GM04504 (cell line): ENCODE data around the gene EFHD2.
"Not testable (repeated sequence)": the region's sequence is repeated elsewhere in the genome, so short reads cannot be mapped to it uniquely, and the experiment has no call there.

Source experiments
- DNase-seq: peaks from one replicate; pipeline ENCODE4 v3.0.0-alpha.2; 2012; ENCODE audit warnings: low read depth

Gene EFHD2

DNA sequence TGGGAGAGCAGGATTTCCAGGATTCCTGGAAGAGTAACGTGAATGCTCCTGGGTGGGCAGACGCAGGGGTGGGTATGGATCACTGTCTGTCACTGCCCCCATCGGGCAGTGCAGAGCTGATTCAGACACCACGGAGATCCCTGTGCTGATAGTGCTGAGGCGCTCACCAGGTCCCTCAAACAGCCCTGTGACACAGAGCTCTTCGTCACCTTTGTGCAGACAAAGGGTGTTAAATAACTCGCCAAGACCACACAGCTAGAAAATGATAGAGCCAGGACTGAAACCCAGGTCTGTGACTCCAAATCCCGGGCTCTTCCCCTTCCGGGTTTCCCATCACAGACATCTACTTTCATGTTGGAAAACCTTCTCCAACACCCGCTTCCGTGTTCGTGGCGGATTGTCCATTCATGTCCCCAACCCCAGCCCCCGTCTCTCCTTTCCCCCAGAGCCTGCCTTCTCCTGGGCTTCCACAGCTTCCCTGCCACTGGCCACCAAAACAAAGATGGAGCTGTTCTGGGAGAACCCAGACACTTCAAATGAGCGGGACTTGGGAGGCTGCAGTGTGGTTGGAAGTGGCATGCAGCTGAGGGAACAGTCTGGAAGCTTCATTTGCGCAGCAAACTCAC is 2.6 kb downstream of the EFHD2 start:
- DNase-seq = no peak

DNA sequence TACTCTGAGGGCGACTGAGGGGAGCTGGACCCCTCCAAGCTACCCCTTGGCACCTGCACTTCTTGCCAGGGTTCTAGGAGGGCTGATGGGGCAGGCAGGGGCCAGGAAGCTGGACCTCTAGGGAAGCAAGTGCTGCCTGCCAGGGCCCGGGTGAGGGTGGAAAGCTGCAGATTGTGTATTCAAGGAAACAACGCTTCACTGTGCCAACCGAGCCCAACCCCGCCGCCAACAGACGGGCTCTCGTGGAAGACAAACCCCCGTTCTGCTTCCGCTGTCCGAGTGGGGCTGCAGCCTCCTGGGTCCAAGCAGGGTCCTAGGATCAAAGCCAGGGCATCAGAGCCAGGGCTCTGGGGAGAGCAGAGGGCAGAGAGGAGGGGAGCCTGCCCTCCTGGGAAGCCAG is 3.2 kb downstream of the EFHD2 start:
- no peak for DNase-seq

DNA sequence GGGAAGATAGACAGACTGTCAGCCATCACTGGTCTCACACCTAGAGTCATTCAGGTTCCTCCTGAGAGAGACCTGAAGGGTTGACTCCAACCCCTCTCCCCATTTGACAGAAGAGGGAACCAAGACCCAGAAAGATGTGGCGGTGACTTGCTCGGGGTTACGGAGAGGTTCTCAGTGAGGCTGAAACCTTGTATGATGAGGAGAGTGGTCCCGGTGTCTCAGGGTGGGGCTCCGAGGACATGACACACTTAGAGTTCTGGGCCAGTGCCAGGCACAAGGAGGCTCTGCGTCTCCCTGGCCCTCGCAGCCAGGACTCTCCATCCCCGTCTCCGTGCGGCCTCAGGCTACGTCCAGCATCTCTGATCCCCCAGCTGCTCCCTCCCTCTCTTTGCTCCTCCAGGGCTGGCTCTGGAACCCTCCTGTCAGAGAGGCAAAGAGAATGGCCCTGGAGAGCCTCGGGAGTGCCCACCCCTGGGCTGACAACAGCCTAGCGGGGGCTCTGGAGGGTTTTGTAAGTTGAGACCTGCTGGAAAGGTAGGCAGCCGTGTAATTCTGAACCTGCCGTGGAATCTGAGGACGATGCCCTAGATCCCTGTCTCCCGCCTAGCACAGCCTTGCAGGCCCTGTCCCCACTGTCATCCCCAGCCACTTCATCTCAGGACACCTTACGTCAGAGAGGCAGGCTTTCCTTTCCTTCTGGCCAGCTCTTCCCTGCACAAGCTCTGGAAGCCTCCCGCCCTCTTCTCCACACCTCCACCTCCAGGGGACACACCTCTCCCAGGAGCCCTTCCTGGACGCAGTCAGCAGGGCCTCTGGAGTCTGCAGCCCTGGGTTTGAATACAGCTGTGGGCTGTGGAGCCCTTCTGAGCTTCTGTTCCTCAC is 4.1 kb downstream of the EFHD2 start:
- DNase-seq = no peak

DNA sequence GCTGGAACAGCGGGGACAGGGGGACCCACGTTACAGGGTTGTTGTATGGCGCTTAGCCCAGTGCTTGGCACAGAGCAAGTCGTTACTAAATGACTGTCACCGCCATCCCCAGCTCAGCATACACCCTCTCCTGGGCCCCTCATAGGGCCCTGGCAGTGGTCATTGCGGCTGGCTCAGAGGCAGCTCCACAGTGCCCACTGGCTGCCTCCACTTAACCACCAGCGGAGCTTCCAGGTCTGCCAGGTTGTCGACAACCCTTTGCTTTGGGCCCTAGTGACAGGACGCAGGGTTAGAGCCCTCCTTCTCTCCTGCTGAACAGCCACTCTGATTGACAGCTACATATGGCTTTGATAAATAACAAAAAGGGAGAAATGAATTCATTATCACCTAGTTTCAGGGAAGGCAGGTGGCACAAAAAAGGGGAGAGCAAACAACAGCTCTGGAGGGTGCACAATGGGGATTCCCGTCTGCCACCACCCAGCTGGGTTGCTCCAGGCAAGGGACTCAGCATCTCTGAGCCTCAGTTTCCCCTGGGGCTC is 4.8 kb downstream of the EFHD2 start:
- DNase-seq = no peak

DNA sequence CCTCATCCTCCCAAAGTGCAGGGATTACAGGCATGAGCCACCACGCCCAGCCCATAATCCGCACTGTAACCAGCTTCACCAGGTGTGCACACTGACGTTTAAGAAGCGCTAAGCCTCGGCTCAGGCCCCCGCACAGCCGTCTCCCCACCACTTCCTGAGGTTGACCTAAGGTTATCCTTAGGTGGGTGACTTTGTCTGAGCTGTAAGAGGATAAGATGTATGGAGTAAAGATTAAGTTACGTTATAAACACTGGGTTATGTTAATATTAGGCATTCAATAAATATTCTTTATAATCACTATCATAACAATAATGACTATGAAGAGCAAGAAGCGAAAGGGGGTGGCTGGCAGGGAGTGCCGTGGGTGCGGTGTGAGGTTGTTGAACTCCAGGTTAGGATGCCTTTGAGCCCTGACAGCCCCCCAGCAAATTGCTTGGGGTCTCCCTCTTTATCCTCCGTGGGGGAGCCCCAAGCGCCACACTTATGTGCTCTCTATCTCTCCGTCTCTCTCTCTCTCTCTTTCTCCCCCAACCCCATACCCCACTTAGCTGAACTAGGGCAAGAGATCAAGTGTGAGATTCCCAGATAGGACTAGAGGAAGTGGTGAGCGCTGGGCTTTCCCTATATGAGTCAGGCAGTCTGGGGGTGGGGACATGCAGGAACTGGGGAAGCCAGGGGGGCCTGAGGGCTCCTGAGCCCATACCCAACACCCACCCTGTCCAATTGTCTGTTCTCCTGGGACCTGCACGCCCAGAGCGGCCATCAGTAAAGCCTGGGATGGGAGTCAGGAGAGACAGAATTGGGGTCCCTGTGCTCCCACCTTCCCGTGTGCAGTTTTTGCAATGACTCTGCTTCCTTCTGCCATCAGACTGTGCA is 7.6 kb downstream of the EFHD2 start:
- DNase-seq = no peak

DNA sequence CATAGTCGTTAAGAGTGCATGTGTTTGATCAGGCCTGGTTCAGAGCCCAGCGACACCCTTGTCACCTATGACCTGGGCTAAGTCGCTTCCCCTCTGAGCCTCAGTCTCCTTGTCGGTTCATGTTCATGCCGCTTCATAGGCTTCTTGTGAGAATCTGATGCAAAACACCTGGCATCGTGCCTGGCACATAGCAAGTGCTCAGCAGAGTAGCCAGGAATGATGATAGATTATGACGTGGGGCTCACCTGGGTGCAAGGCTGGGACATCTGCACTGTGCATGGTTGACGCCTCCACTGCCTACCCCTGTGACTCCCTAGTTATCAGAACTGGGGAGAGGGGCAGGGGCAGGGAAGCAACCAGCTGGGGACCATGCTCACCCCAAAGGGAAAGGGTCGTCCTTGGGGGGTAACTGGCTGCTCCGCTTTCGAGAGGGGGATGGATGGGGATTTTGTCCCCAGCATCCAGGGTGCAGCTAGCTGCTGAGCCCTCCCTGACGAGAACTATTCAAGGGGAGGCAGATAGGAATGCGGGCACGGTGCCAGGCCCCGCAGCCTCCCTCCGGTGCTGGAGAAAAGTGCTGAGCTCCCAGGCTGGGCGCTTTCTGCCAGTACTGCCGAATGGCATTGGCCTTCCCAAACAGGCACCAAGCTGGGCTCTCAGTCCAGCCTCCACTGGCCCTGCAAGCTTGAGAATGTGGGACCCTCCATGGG is 9.3 kb downstream of the EFHD2 start:
- no peak for DNase-seq

DNA sequence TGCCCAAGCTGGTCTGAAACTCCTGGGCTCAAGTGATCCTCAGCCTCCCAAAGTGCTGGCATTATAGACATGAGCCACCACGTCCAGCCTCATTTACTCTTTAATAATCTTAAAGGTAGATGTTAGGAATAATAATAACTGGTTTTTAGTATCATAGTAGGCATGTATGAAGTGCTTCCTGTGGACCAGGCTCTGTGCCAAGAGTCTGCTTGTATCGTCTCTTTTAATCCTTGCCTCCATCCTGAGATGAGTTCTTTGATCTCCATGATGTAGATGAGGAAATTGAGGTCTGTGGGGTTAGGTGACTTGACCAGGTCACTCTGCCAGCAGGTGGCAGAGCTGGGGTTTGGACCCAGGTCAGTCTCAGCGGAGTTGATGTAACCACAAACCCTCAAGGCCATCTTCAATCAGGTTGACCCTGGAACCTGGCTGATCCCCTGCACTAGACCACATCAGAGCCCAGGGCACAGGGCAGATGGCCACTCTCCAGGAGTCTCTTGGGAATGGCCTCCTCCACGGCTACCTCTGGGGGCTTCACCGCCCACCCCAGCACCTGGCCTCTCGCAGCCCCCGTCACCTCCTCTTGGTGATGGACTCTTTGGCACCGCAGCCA is 11.3 kb downstream of the EFHD2 start:
- DNase-seq = no peak

DNA sequence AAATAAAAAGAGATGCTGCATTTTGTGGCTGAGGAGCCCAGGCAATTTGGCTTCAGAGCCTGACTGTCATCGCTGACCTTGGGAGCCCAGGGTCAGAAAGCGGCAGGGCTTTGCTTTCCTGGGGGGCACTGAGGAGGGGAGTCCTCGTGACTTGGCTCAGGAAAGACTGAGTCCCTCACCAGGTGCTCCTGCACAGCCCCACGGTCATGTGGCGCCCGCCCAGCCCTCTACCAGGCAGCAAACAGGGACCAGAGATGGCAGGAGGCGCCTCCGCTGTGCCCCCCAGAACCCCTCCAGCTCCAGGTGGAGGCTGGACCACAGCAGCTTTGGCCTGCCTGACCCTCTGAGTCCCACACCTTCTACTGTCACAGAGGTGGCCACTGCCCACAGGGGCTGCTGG is 13.2 kb downstream of the EFHD2 start:
- no peak for DNase-seq

DNA sequence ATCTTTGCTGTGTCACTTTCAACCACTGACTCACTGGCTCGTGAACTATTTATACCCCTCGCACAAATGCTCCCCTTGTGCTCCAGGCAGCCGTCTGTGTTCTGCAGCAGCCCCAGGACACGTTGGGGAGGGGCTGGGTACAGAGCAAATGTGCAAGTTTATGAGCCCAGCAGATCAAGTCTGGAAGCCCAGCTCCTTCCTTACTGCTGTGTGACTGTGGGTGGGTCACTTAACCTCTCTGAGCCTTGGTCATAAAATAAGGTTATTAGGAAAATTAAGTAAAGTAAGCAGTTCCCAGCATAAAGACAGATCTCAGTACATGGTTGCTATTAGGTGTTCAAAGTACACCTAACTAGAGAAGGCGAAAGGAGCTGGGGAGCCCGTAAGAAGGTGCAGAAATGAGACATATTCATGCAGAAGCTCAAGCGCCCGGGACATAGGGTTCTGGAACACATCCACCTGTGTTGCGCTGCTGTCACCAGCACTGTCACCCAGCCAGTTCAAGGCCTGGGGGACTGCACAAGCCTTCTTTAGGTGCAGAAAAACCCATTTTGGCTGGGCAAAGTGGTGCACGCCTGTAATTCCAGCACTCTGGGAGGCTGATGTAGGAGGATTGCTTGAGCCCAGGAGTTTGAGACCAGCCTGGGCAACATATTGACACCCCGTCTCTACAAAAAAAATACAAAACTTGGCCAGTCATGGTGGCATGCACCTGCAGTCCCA is 13.8 kb downstream of the EFHD2 start:
- DNase-seq = no peak

DNA sequence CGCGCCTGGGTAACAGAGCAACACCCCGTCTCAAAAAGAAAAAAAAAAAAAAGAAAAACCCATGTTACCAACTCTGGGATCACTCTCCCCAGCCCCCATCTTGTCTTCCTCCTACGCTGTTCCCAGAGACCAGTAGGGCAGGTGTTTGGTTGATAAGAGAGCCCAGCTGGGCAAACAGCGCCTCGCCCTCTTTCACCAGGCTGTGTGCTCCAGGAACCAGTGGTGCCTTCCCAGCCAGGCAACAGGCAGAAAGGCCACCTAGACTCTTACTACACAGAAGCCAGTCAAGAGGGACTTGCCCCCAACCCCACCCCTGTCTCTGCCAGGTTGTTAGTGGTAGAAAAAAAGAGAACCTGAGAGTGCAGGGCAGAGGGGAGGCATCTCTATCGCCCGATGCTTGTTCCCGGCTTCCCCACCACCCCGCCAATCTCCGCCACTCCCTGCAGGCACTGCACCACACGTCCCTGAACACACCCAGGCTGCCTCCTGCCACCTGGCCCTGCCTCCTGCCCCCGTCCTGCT is 14.5 kb downstream of the EFHD2 start:
- DNase-seq = no peak

DNA sequence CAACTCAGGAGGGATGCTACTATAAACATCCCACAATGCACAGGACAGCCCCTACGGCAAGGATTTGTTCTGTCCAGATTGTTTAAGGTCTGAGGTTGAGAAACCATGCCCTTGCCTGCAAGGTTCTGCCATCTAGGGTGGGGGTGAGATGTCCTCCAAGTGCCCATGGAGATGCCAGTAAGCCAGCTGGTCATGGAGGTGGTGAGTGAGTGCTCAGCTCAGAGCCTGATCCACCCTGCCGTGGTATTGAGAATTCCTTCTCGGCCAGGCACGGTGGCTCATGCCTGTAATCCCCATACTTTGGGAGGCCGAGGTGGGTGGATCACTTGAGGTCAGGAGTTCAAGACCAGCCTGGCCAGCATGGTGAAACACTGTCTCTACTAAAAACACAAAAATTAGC is 15.3 kb downstream of the EFHD2 start:
- no peak for DNase-seq

DNA sequence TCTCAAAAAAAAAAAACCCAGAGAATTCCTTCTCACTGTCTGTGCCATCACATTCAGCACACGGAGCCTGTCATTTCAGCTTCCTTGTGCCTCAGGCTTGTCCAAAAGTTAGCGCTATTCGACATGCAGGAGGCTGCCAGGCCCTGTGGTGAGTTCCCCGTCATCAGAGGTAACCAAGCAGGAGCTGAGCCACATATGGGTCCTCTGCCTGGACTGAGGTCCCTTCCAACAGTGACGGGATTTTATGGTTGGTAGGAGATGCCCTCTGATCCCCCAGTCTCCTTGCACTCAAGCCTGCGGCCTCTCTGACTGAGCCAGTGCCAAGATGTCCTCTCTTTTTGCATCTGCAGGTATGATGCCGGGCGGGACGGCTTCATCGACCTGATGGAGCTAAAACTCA is 15.8 kb downstream of the EFHD2 start:
- DNase-seq = no peak

DNA sequence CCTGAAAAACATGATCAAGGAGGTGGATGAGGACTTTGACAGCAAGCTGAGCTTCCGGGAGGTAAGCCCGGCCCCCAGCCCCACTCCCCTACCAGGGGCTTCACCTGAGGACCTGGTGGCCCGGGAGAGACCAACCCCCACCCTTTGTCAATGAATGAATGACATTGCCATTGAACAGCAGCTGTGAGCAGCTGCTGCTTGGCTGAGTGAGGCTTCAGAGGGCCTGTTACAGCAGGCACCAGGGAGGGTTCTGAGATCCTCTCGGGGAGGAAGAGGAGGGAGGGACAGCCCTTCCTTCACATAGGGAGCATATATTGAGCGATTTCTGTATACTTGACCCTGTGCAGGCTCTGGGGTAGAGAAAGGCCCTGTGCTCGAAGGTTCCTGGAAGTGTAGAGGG is 16.3 kb downstream of the EFHD2 start:
- DNase-seq = no peak

DNA sequence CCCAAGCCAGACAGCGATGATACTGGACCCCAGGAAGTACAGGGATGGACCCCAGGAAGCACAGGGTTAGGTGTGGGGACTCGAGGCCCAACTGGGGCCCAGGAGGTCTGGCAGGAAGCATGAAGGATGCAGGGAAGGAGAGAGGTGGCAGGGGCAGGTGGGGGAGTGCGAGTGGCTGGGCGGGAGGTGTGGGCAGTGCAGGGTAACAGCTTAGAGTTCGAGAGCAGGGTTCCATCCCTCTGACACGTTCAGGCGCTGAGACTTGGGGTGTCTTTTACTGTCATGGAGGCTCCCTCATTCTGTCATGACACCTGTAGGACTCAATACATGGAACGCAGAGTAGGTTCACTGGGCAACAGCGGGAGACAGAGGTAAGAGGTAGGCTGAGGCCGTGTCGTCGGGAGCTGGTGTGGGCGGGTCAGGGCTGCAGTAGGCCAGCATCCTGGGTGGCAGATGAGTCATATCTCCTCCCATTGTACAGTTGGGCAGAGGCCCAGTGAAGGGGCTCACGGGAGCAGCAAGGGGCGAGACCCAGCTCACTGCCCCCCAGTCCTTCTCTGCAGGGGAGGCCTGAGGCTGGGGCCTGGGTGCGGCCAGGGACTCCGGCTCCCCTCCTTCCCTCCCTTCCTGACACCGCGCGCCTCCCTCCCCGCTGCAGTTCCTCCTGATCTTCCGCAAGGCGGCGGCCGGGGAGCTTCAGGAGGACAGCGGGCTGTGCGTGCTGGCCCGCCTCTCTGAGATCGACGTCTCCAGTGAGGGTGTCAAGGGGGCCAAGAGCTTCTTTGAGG is 17.0 kb downstream of the EFHD2 start:
- no peak for DNase-seq

DNA sequence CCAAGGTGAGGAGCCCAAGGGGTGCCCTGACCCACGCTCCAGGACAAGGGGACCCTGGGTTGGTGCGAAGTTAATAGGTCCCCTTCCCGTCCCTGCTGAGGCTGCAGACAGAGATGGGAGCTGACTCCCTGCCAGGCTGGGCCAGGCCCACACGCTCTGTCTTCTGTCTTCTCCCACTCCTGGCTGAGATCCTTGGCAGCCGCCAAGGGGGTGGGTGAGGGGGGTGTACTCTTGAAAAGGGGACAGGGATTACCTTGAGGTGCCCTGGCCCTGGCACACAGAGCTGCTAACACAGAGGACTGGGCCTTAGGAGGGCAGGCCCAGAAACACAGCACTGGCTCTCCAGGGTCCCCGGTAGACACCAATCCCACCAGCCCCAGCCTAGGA is 17.6 kb downstream of the EFHD2 start:
- DNase-seq = no peak

DNA sequence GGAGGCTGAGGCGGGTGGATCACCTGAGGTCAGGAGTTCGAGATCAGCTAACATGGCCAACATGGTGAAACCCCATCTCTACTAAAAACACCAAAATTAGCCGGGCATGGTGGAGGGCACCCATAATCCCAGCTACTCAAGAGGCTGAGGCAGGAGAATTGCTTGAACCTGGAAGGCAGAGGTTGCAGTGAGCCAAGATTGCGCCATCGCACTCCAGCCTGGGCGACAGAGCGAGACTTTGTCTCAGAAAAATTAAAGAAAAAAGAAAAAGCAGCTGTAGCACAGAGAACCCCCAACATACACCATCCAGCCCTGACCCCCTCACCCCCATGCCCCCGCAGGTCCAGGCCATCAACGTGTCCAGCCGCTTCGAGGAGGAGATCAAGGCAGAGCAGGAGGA is 18.6 kb downstream of the EFHD2 start:
- DNase-seq = not testable (repeated sequence)

DNA sequence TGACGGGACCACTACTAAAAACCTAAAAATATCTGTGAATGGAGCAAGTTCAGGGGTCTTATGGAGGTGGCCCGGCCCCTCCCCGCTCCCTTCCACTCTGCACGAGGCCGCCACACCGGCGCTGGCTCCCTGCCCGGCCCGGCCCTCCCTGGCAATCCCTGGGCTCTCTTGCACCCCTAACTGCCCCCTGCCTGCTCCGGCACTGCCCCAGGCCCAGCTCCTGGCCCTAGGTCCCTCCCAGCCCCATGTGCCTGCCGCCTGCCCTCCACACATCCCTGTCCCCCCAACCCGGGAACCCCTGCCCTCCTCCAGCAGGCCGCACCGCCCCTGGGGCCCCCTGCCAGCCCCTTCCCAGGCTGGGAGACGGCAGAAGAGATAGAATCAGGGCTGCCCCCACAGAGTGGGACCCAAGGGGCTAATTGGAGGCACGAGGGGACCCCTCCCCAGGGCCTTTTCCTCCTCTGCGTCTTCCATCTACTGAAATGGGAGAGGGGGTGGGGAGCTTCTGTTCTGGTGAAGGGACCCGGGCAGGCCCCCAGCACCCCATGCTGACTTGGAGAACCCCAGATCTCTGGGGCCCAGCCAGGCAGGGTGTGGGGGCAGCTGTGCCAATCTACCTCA is 19.2 kb downstream of the EFHD2 start:
- no peak for DNase-seq

DNA sequence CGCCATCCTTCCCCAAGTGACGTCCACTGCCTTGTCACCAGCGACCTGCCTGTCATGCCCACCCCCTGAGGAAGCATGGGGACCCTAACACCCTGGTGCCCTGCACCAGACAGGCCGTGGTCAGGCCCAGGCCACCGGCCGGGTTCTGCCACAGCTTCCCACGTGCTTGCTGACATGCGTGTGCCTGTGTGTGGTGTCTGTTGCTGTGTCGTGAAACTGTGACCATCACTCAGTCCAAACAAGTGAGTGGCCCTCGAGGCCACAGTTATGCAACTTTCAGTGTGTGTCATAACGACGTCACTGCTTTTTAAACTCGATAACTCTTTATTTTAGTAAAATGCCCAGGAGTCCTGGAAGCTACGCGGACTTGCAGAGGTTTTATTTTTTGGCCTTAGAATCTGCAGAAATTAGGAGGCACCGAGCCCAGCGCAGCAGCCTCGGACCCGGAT is 20.0 kb downstream of the EFHD2 start:
- DNase-seq = no peak
